ENCODE data around the gene METTL4.

Gene METTL4

DNA sequence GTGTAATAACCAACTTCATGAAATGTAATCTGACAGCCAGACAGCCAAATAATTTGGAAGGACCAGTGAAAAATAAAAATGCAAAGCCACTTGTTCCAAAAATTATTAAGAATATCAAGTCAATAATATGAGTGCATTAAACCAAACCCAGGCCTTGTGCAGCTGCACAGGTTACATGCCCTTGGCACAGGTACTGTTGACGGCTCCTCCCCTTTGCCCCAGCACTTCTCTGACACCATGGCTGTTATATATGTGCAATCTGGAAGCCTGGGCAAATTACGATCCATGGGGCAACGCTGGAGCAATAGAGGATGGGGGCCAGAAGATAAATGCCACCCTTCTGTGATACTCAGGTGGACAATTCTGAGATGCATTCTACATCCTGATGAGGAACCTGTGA lies 68.9 kb downstream of the METTL4 start:
- H3K4me3 ChIP-seq (ENCODE audit: low read length): no peak overlapping the region
- DNase-seq (ENCODE audit: low read depth): no peak
- TF ChIP-seq, protein P1, sequence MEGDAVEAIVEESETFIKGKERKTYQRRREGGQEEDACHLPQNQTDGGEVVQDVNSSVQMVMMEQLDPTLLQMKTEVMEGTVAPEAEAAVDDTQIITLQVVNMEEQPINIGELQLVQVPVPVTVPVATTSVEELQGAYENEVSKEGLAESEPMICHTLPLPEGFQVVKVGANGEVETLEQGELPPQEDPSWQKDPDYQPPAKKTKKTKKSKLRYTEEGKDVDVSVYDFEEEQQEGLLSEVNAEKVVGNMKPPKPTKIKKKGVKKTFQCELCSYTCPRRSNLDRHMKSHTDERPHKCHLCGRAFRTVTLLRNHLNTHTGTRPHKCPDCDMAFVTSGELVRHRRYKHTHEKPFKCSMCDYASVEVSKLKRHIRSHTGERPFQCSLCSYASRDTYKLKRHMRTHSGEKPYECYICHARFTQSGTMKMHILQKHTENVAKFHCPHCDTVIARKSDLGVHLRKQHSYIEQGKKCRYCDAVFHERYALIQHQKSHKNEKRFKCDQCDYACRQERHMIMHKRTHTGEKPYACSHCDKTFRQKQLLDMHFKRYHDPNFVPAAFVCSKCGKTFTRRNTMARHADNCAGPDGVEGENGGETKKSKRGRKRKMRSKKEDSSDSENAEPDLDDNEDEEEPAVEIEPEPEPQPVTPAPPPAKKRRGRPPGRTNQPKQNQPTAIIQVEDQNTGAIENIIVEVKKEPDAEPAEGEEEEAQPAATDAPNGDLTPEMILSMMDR (conservative IDR thresholded peaks at IDR 0.05; ENCODE audit: low read length): no peak

DNA sequence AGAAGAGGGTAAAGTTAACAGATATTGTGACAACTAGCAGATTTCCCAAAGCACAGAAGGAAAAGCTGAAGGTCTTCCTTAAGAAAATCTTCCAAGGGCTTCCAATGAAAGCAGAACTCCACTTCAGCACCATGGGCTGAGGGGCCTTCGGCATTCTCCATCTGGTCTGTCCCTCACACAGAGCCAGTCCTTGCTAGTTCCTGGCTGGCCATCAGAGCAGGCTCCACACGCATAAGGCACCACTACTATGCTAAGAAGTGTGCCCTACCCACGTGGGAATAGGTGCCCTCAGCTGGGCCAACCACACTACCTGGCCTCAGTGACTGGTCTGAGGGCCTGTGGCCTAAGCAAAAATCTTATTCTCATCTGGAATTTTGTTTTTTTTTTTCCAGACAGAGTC lies 73.5 kb downstream of the METTL4 start:
- H3K4me3 ChIP-seq (ENCODE audit: low read length): no peak overlapping the region
- DNase-seq (ENCODE audit: low read depth): no peak
- TF ChIP-seq, protein P1 (conservative IDR thresholded peaks at IDR 0.05; ENCODE audit: low read length): no peak

DNA sequence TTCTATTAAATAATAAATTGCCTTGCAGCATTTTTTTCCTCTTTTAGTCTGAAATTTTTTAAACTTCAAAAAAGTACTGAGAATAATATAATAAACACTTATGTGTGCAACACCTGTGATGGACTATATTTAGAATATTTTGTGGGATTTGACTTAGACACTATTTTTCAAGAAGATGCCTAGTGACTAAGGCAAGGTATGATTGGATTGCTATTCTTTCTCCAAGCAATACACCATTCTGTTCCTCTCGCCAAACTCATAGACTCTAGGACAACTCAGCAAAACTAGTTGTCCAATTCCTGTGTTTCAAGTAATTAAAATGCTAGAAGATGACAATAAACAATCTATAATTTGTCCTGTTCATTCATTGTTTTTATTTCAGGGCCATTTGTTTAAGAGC lies 75.9 kb downstream of the METTL4 start:
- TF ChIP-seq, protein P1 (conservative IDR thresholded peaks at IDR 0.05; ENCODE audit: low read length): no peak
- no peak for DNase-seq (ENCODE audit: low read depth)

DNA sequence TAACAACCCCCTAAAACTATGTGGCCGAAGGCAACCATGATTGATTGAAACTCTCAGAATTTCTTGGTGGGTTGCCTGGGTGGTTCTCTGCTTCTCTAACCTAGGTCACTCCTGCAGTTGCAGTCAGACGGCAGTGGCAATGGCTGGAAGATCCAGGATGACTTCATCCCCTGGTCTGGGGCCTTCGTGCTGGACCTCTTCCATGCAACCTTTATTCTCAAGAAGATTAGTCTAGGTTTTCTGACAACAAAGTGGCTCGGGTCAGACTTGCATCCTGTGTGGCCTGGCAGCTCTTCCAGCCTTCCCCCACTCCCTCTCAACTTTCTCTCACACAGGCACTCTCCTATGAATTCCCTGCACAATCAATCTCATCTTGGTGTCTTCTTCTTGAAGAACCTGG lies 76.4 kb downstream of the METTL4 start:
- TF ChIP-seq, protein P1 (conservative IDR thresholded peaks at IDR 0.05; ENCODE audit: low read length): no peak
- DNase-seq (ENCODE audit: low read depth): no peak
- H3K4me3 ChIP-seq (ENCODE audit: low read length): no peak overlapping the region

More for the DNA sequence above, 75.9 kb downstream of the METTL4 start:
- H3K4me3 ChIP-seq (ENCODE audit: low read length): no peak overlapping the region
